Astrocyte (in vitro differentiated cells and primary cell): ENCODE results near the gene GDI2. TPM values are rescaled to one million over a fixed set of nuclear protein-coding genes. Genes with fewer than 3 reads are reported as not detected.

Experiments
- DNase-seq: peaks from one replicate; pipeline ENCODE4 v3.0.0-alpha.2; 2010; ENCODE audit warnings: low read depth
- FAIRE-seq: peaks from 2 replicates; lab custom pipeline; 2011; peaks lifted over from hg19 to GRCh38; lab: Jason Lieb, UNC
- H2AFZ ChIP-seq: 2 replicates; pipeline ENCODE4 v1.6.0; 2012; ENCODE audit warnings: low read depth, low read length, inconsistent platforms
- H3K27ac ChIP-seq: 2 replicates; pipeline ENCODE4 v1.5.1; 2011; ENCODE audit warnings: low read depth, low read length, inconsistent platforms
- H3K27me3 ChIP-seq: 2 replicates; pipeline ENCODE4 v1.6.0; 2011; ENCODE audit warnings: low read length, inconsistent platforms; ENCODE audit not compliant: insufficient read depth
- H3K36me3 ChIP-seq: 2 replicates; pipeline ENCODE4 v1.5.1; 2011; ENCODE audit warnings: low read length, inconsistent platforms; ENCODE audit not compliant: insufficient read depth
- H3K4me1 ChIP-seq: 2 replicates; pipeline ENCODE4 v1.5.1; 2011; ENCODE audit warnings: low read length, inconsistent platforms; ENCODE audit not compliant: insufficient read depth
- H3K4me2 ChIP-seq: 2 replicates; pipeline ENCODE4 v1.6.0; 2012; ENCODE audit warnings: low read length, inconsistent platforms
- H3K4me3 ChIP-seq: 2 replicates; pipeline ENCODE4 v1.5.1; 2011; ENCODE audit warnings: low read depth, mild to moderate bottlenecking, low read length, inconsistent platforms; ENCODE audit not compliant: insufficient read depth
- H3K79me2 ChIP-seq: 2 replicates; pipeline ENCODE4 v1.6.0; 2012; ENCODE audit warnings: mild to moderate bottlenecking, low read length, inconsistent platforms; ENCODE audit not compliant: insufficient read depth
- H3K9ac ChIP-seq: 2 replicates; pipeline ENCODE4 v1.6.0; 2012; ENCODE audit warnings: mild to moderate bottlenecking, low read length, inconsistent platforms
- H3K9me3 ChIP-seq: 2 replicates; pipeline ENCODE4 v1.5.1; 2012; ENCODE audit warnings: low read depth, mild to moderate bottlenecking, low read length, inconsistent platforms; ENCODE audit not compliant: insufficient read depth
- H4K20me1 ChIP-seq: 2 replicates; pipeline ENCODE4 v1.6.0; 2012; ENCODE audit warnings: low read length, inconsistent platforms; ENCODE audit not compliant: insufficient read depth
- H3K27ac Mint-ChIP-seq: one replicate; pipeline ENCODE4 v1.8.0; 2021; ENCODE audit warnings: mild to moderate bottlenecking, mixed read lengths; ENCODE audit not compliant: unreplicated experiment
- H3K27me3 Mint-ChIP-seq: one replicate; pipeline ENCODE4 v1.8.0; 2021; ENCODE audit warnings: low read depth, mixed read lengths; ENCODE audit not compliant: unreplicated experiment
- H3K36me3 Mint-ChIP-seq: one replicate; pipeline ENCODE4 v1.8.0; 2021; ENCODE audit warnings: low read depth, mixed read lengths; ENCODE audit not compliant: unreplicated experiment
- H3K4me1 Mint-ChIP-seq: one replicate; pipeline ENCODE4 v1.8.0; 2021; ENCODE audit warnings: low read depth, mixed read lengths; ENCODE audit not compliant: unreplicated experiment
- H3K4me3 Mint-ChIP-seq: one replicate; pipeline ENCODE4 v1.8.0; 2021; ENCODE audit warnings: mild to moderate bottlenecking, moderate library complexity, mixed read lengths; ENCODE audit not compliant: unreplicated experiment
- H3K9me3 Mint-ChIP-seq: one replicate; pipeline ENCODE4 v1.8.0; 2021; ENCODE audit warnings: mild to moderate bottlenecking, mixed read lengths; ENCODE audit not compliant: unreplicated experiment
- EZH2 ChIP-seq: IDR thresholded peaks from 2 replicates; pipeline ENCODE4 v1.6.1; 2012; ENCODE audit warnings: mild to moderate bottlenecking, low read length, inconsistent platforms; ENCODE audit not compliant: insufficient read depth
- total RNA-seq: library from RNA; stranded (reverse); gene quantifications from 2 replicates; pipeline ENCODE4 v1.2.1, GENCODE V29; 2021
- TF ChIP-seq, protein P1 (sequence below): IDR thresholded peaks from 2 replicates; pipeline ENCODE4 v1.5.1; 2011; ENCODE audit warnings: low read depth, mild to moderate bottlenecking, inconsistent platforms, low read length, moderate library complexity; ENCODE audit not compliant: insufficient read depth

Gene GDI2
- total RNA-seq, 1 donor from 2014 or later = 280 TPM

GRCh38 chr10:5742116-5742515 is 71.1 kb downstream of the GDI2 start:
- H3K27me3 Mint-ChIP-seq = no peaks in the 10 kb centered on the region
- H3K4me3 Mint-ChIP-seq = no peak overlapping the region
- H3K27ac ChIP-seq = no peak overlapping the region
- H3K9me3 ChIP-seq = no peaks in the 10 kb centered on the region
- no peak overlapping the region for H3K4me3 ChIP-seq
- peaks cover 3% of the 10 kb centered on the region for H3K4me1 Mint-ChIP-seq
- H3K27me3 ChIP-seq = no peaks in the 10 kb centered on the region
- H3K9ac ChIP-seq = no peak overlapping the region
- H3K4me2 ChIP-seq = no peak overlapping the region
- peaks cover 31% of the 10 kb centered on the region for H4K20me1 ChIP-seq
- no peak overlapping the region for H3K27ac Mint-ChIP-seq
- no peaks in the 10 kb centered on the region for H3K9me3 Mint-ChIP-seq
- no peaks in the 10 kb centered on the region for H3K4me1 ChIP-seq
- H3K36me3 ChIP-seq = peaks cover 37% of the 10 kb centered on the region
- H3K79me2 ChIP-seq = peaks cover 5% of the 10 kb centered on the region
- FAIRE-seq (no peak), DNase-seq (no peak)
- H2AFZ ChIP-seq = no peak overlapping the region
- TF ChIP-seq EZH2 = no peak
- TF ChIP-seq, protein P1, sequence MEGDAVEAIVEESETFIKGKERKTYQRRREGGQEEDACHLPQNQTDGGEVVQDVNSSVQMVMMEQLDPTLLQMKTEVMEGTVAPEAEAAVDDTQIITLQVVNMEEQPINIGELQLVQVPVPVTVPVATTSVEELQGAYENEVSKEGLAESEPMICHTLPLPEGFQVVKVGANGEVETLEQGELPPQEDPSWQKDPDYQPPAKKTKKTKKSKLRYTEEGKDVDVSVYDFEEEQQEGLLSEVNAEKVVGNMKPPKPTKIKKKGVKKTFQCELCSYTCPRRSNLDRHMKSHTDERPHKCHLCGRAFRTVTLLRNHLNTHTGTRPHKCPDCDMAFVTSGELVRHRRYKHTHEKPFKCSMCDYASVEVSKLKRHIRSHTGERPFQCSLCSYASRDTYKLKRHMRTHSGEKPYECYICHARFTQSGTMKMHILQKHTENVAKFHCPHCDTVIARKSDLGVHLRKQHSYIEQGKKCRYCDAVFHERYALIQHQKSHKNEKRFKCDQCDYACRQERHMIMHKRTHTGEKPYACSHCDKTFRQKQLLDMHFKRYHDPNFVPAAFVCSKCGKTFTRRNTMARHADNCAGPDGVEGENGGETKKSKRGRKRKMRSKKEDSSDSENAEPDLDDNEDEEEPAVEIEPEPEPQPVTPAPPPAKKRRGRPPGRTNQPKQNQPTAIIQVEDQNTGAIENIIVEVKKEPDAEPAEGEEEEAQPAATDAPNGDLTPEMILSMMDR = no peak
- H3K36me3 Mint-ChIP-seq = peaks cover 21% of the 10 kb centered on the region

- Histone ChIP-seq H3K4me3 (no peak overlapping the region), H3K27me3 (no peaks in the 10 kb centered on the region), H3K4me2 (no peak overlapping the region), H3K36me3 (peaks cover 29% of the 10 kb centered on the region), H3K9me3 (no peaks in the 10 kb centered on the region), H3K9ac (no peak overlapping the region), H3K4me1 (no peaks in the 10 kb centered on the region), H3K27ac (no peak overlapping the region), H2AFZ (no peak overlapping the region), H4K20me1 (peaks cover 31% of the 10 kb centered on the region), H3K79me2 (peaks cover 5% of the 10 kb centered on the region)
- FAIRE-seq (no peak), DNase-seq (no peak)
- H3K36me3 Mint-ChIP-seq = peaks cover 16% of the 10 kb centered on the region
- H3K4me1 Mint-ChIP-seq = peaks cover 3% of the 10 kb centered on the region
- no peaks in the 10 kb centered on the region for H3K9me3 Mint-ChIP-seq
- no peaks in the 10 kb centered on the region for H3K27me3 Mint-ChIP-seq
- no peak for TF ChIP-seq EZH2
- TF ChIP-seq, protein P1 = no peak
- no peak overlapping the region for H3K4me3 Mint-ChIP-seq
- H3K27ac Mint-ChIP-seq = no peak overlapping the region
Observed at GRCh38 chr10:5741276-5741675, 72.0 kb downstream of the GDI2 start.

DNA sequence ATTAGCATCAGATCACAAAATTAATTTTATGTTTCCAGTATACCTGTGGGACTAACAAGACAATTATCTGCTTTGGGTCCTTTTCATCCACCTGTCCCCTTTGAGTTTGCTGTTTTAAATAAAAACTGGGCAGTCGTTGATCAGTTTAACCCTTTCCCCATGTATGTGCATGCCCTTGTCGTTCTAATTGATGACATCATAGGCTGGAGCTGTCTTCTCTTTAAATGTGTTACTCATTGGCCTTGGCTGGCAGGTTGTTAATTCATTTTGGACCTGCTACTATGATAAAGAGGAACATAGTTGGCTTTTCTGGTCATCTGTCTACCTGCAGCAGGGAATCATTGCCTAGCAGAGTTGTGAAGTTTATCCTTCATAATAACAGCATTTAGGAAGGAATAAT is 74.8 kb downstream of the GDI2 start:
- H3K4me1 Mint-ChIP-seq = peaks cover 3% of the 10 kb centered on the region
- DNase-seq (no peak), FAIRE-seq (no peak)
- TF ChIP-seq EZH2 = no peak
- TF ChIP-seq, protein P1 = no peak
- H3K36me3 ChIP-seq = peaks cover 26% of the 10 kb centered on the region
- H4K20me1 ChIP-seq = peaks cover 29% of the 10 kb centered on the region
- no peaks in the 10 kb centered on the region for H3K27me3 ChIP-seq
- H3K27ac ChIP-seq = no peak overlapping the region
- H2AFZ ChIP-seq = no peak overlapping the region
- H3K4me3 ChIP-seq = no peak overlapping the region
- no peaks in the 10 kb centered on the region for H3K9me3 ChIP-seq
- peaks cover 5% of the 10 kb centered on the region for H3K79me2 ChIP-seq
- H3K27me3 Mint-ChIP-seq = no peaks in the 10 kb centered on the region
- H3K9me3 Mint-ChIP-seq = no peaks in the 10 kb centered on the region
- no peak overlapping the region for H3K4me2 ChIP-seq
- H3K36me3 Mint-ChIP-seq = peaks cover 12% of the 10 kb centered on the region
- H3K4me3 Mint-ChIP-seq = no peak overlapping the region
- H3K4me1 ChIP-seq = no peaks in the 10 kb centered on the region
- no peak overlapping the region for H3K27ac Mint-ChIP-seq
- H3K9ac ChIP-seq = no peak overlapping the region
